ENCODE measurements around the gene SERPINB7. TPM values are rescaled to one million over a fixed set of nuclear protein-coding genes. Genes with fewer than 3 reads are reported as not detected.

The SERPINB7 gene
- total RNA-seq, result 0.22 TPM in 1 of 2 replicates, not detected in the other

DNA sequence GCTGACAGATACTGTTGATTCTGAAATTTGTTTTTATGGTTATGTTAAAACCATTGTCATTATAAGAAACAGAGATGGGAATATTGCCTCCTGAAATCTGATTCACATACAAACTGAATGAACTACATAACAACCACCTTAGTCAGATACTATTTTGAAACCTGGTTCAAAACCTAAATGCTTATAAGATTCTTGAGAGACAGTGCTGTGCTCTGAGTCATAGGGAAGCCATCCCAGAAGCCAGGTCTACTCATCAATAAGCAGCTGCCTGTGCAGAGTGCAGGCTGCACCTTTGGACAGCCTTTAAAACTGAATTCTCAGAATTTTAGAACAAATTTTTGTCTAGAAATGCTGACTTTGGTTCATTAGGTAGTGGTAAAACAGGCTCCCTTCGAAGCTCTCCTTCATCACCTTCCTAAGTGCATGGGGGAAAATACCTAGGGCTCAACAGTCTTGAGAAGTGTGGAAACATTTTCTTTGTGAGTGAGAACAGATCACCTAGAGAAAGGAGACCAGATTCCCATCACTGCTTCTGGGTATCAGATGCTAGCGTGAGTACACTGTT is at the start of gene SERPINB7:
TSS of gene SERPINB7 (plus strand) at position 253 of the 565 bp plus-strand sequence. CDS start 6,955 bp downstream, outside the sequence.

Other genes starting within 250 kb of the SERPINB7 start
- not detected in 2 replicates for gene SERPINB12, start 233.0 kb upstream of the SERPINB7 start, total RNA-seq
- not detected in 2 replicates for gene SERPINB13, start 188.1 kb upstream of the SERPINB7 start, total RNA-seq
- not detected in 2 replicates for gene SERPINB4, start 131.2 kb upstream of the SERPINB7 start, total RNA-seq
- gene SERPINB3, start 113.5 kb upstream of the SERPINB7 start, total RNA-seq, result not detected in 2 replicates
- not detected in 2 replicates for gene SERPINB11, start 72.5 kb upstream of the SERPINB7 start, total RNA-seq
- not detected in 2 replicates for gene SERPINB2, start 112.3 kb downstream of the SERPINB7 start, total RNA-seq
- gene SERPINB10, start 132.5 kb downstream of the SERPINB7 start, total RNA-seq, result not detected in 2 replicates
- gene HMSD, start 173.9 kb downstream of the SERPINB7 start, total RNA-seq, result not detected in 2 replicates
- 1.7 and 2.7 TPM in 2 replicates for gene SERPINB8, start 194.7 kb downstream of the SERPINB7 start, total RNA-seq